K562 (cell line): ENCODE results near the gene ADGRG1. TPM values are rescaled to one million over a fixed set of nuclear protein-coding genes. Genes with fewer than 3 reads are reported as not detected.

Experiments
- ARID1B ChIP-seq: fragments of 450-650 bp; IDR thresholded peaks from 2 replicates; pipeline ENCODE4 v1.6.1; 2016; ENCODE audit warnings: antibody characterized with exemption, mild to moderate bottlenecking, inconsistent platforms
- BDP1 ChIP-seq: IDR thresholded peaks from 3 replicates; pipeline ENCODE4 v1.6.1; 2011; ENCODE audit not compliant: insufficient read length, insufficient read depth
- CC2D1A ChIP-seq: fragments of 450-650 bp; IDR thresholded peaks from 2 replicates; pipeline ENCODE4 v1.6.1; 2017; ENCODE audit warnings: mild to moderate bottlenecking
- FOXA1 ChIP-seq: fragments of 450-650 bp; IDR thresholded peaks from 2 replicates; pipeline ENCODE4 v1.6.1; 2016; ENCODE audit warnings: mild to moderate bottlenecking, borderline replicate concordance
- FOXM1 ChIP-seq, 2 experiments: fragments of 450-650 bp in 1 of 2; sonication (generic) in 1 of 2; formaldehyde crosslinking in 1 of 2; IDR thresholded peaks; 2 replicates each; pipeline versions ENCODE4 v1.6.1 to v1.9.0; 2017 to 2022; ENCODE audit warnings: low read depth in 2 of 2, mild to moderate bottlenecking in 2 of 2, missing genetic modification reagents in 1 of 2, moderate library complexity in 1 of 2
- HDAC2 ChIP-seq: fragments of 450-650 bp; IDR thresholded peaks from 2 replicates; pipeline ENCODE4 v1.6.1; 2016; ENCODE audit warnings: mild to moderate bottlenecking
- HNRNPL ChIP-seq: fragments of 200-400 bp; formaldehyde crosslinking; IDR thresholded peaks from 2 replicates; pipeline ENCODE4 v1.6.1; 2017; ENCODE audit warnings: low read depth, mild to moderate bottlenecking, low read length
- HOXB6 ChIP-seq: fragments of 250-450 bp; sonication (Bioruptor Pico); IDR thresholded peaks from 2 replicates; pipeline ENCODE4 v1.5.1; 2022; ENCODE audit warnings: mild to moderate bottlenecking, borderline replicate concordance
- HSF4 ChIP-seq: fragments of 250-450 bp; sonication (Bioruptor Pico); IDR thresholded peaks from 2 replicates; pipeline ENCODE4 v2.1.2; 2022; ENCODE audit warnings: mild to moderate bottlenecking, moderate library complexity, borderline replicate concordance
- KLF16 ChIP-seq: IDR thresholded peaks from 2 replicates; pipeline ENCODE4 v1.6.1; 2016; ENCODE audit warnings: antibody characterized with exemption
- PHB ChIP-seq: fragments of 250-450 bp; sonication (Bioruptor Pico); IDR thresholded peaks from 2 replicates; pipeline ENCODE4 v1.5.0; 2021
- SOX6 ChIP-seq: fragments of 450-650 bp; IDR thresholded peaks from 2 replicates; pipeline ENCODE4 v1.6.1; 2014; ENCODE audit warnings: mild to moderate bottlenecking
- SRSF7 ChIP-seq: fragments of 200-400 bp; formaldehyde crosslinking; optimal IDR thresholded peaks from 2 replicates; pipeline ENCODE3; 2017; ENCODE audit warnings: mild to moderate bottlenecking, low read depth, low read length
- TAF9B ChIP-seq: fragments of 450-650 bp; IDR thresholded peaks from 2 replicates; pipeline ENCODE4 v1.6.1; 2018; ENCODE audit warnings: mild to moderate bottlenecking; ENCODE audit not compliant: partially characterized antibody
- ZC3H8 ChIP-seq: fragments of 450-650 bp; IDR thresholded peaks from 2 replicates; pipeline ENCODE4 v1.6.1; 2017
- ZFP36 ChIP-seq: fragments of 150-350 bp; IDR thresholded peaks from 2 replicates; pipeline ENCODE4 v1.6.1; 2018; ENCODE audit warnings: low read length, low read depth; ENCODE audit not compliant: partially characterized antibody
- ZNF311 ChIP-seq: fragments of 250-450 bp; sonication (Bioruptor Pico); IDR thresholded peaks from 2 replicates; pipeline ENCODE4 v1.4.0; 2020; ENCODE audit warnings: mild to moderate bottlenecking, moderate library complexity
- ZNF507 ChIP-seq: conservative IDR thresholded peaks from 2 replicates; pipeline ENCODE4 v1.6.1; 2017; ENCODE audit warnings: missing genetic modification characterization, missing compliant biosample characterization
- ZNF75A ChIP-seq: fragments of 450-650 bp; formaldehyde crosslinking; IDR thresholded peaks from 2 replicates; pipeline ENCODE4 v1.4.0; 2020; ENCODE audit warnings: mild to moderate bottlenecking
- ZNF77 ChIP-seq: fragments of 250-450 bp; sonication (Bioruptor Pico); IDR thresholded peaks from 2 replicates; pipeline ENCODE4 v1.5.0; 2020
- polyA plus RNA-seq, 8 experiments: library from polyadenylated mRNA; depleted of rRNA in 4 of 8; stranded (reverse) in 5 of 8; unstranded in 3 of 8; fragments of >200 nt; fragmentation: Nextera tagmentation in 2 of 8; fragmentation: Illumina TruSeq in 1 of 8; extraction: Ambion mirVana in 2 of 8; extraction: Trizol in 1 of 8; gene quantifications; 2 replicates each; pipeline versions ENCODE4 v1.2.1 to v1.2.3, GENCODE V29; 2011 to 2014; ENCODE audit warnings: inconsistent platforms in 1 of 8, missing spikeins in 1 of 8
- total RNA-seq, 7 experiments: library from RNA; depleted of rRNA in 6 of 7; stranded (reverse); fragments of >200 nt in 6 of 7; fragmentation: Illumina TruSeq in 2 of 7; extraction: Trizol in 2 of 7; gene quantifications; 2 replicates each; pipeline versions ENCODE4 v1.2.1 to v1.2.3, GENCODE V29; 2011 to 2021; ENCODE audit warnings: low replicate concordance in 1 of 7
- TF ChIP-seq, protein P1 (sequence below): fragments of 200-400 bp; formaldehyde crosslinking; IDR thresholded peaks from 2 replicates; pipeline ENCODE4 v1.6.1; 2017; ENCODE audit warnings: mild to moderate bottlenecking, low read depth, low read length, moderate library complexity
- TF ChIP-seq, protein P2 (sequence below): fragments of 450-650 bp; IDR thresholded peaks from 2 replicates; pipeline ENCODE4 v1.6.1; 2016; ENCODE audit warnings: missing biosample characterization, missing genetic modification characterization
- TF ChIP-seq, protein P3 (sequence below), 3 experiments: IDR thresholded peaks in 2 of 3; conservative IDR thresholded peaks in 1 of 3; 2 replicates each; pipeline ENCODE4 v1.5.1; 2011 to 2012; ENCODE audit warnings: low read length in 3 of 3, mild to moderate bottlenecking in 3 of 3, control low read depth in 2 of 3, improper control_type of control experiment in 1 of 3, inconsistent platforms in 1 of 3, low read depth in 1 of 3, mixed read lengths in 1 of 3, moderate library complexity in 1 of 3; ENCODE audit not compliant: insufficient read depth in 2 of 3
- TF ChIP-seq, protein P4 (sequence below): IDR thresholded peaks from 2 replicates; pipeline ENCODE4 v1.6.1; 2012; ENCODE audit warnings: low read depth, low read length, improper control_type of control experiment, borderline replicate concordance

The ADGRG1 gene
- total and polyA plus RNA-seq, 9 of the 15 experiments (the other 6 are each of a cell fraction or from before 2014, with no cell fraction given): 0.04 to 0.31 (median 0.16) TPM; not detected in 6

DNA sequence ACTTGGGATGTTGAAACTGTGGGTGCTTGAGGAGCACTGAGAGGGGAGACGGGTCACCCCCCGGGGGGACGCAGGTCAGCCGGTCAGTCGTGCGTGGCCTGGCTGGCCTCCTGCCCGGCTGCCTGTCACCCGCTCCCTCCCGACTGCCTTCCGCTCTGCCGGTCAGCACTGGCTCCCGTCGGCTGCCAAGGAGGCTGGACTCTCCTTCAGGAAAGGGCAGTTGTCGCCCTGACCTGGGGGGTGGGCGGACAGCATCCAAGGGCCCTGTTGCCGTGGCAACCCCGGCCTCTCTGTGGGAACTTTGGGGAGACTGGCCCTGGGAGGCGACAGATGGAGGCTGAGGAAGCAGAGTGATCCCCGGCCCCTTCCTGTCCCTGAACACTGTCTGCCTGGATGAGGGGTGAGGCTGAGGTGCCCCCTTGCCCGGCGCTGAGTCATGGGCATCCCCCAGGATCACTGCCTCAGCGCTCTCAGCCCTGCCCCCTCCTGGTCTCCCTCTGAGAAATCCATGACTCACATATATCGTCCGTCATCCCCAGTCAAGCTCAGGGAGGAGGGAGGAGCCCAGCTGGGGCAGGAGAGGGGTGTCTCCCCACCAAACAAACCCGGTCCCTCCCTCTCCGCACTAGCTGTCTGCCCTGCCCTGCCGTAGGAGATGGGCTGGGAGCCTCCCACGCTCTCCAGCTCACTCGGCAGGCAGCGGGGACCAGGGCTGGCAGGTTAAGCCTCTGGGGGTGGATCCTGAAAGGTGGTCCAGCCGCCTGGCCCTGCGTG, at the start of gene ADGRG1 (continued):
- no peak for TF ChIP-seq FOXM1 (IDR thresholded peaks at IDR 0.05; ENCODE audit: low read depth)
- no peak for TF ChIP-seq FOXM1 (CRISPR knock-in tag; IDR thresholded peaks at IDR 0.05; ENCODE audit: low read depth)
- no peak for TF ChIP-seq TAF9B
- TF ChIP-seq ZNF311: no peak
- TF ChIP-seq, protein P1, sequence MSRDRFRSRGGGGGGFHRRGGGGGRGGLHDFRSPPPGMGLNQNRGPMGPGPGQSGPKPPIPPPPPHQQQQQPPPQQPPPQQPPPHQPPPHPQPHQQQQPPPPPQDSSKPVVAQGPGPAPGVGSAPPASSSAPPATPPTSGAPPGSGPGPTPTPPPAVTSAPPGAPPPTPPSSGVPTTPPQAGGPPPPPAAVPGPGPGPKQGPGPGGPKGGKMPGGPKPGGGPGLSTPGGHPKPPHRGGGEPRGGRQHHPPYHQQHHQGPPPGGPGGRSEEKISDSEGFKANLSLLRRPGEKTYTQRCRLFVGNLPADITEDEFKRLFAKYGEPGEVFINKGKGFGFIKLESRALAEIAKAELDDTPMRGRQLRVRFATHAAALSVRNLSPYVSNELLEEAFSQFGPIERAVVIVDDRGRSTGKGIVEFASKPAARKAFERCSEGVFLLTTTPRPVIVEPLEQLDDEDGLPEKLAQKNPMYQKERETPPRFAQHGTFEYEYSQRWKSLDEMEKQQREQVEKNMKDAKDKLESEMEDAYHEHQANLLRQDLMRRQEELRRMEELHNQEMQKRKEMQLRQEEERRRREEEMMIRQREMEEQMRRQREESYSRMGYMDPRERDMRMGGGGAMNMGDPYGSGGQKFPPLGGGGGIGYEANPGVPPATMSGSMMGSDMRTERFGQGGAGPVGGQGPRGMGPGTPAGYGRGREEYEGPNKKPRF: no peak
- no peak for TF ChIP-seq BDP1
- TF ChIP-seq FOXA1: no peak
- no peak for TF ChIP-seq HOXB6
- TF ChIP-seq SRSF7: no peak
- TF ChIP-seq PHB (CRISPR knock-in tag): no peak
- TF ChIP-seq ZNF507: no peak
- TF ChIP-seq ZC3H8: no peak
- no peak for TF ChIP-seq ZNF77 (CRISPR knock-in tag)
- TF ChIP-seq, protein P2, sequence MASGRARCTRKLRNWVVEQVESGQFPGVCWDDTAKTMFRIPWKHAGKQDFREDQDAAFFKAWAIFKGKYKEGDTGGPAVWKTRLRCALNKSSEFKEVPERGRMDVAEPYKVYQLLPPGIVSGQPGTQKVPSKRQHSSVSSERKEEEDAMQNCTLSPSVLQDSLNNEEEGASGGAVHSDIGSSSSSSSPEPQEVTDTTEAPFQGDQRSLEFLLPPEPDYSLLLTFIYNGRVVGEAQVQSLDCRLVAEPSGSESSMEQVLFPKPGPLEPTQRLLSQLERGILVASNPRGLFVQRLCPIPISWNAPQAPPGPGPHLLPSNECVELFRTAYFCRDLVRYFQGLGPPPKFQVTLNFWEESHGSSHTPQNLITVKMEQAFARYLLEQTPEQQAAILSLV: no peak
- 0 out of 2 replicates have a peak, but pooled peaks have one; percentile 9 for TF ChIP-seq SOX6
- TF ChIP-seq, protein P3, sequence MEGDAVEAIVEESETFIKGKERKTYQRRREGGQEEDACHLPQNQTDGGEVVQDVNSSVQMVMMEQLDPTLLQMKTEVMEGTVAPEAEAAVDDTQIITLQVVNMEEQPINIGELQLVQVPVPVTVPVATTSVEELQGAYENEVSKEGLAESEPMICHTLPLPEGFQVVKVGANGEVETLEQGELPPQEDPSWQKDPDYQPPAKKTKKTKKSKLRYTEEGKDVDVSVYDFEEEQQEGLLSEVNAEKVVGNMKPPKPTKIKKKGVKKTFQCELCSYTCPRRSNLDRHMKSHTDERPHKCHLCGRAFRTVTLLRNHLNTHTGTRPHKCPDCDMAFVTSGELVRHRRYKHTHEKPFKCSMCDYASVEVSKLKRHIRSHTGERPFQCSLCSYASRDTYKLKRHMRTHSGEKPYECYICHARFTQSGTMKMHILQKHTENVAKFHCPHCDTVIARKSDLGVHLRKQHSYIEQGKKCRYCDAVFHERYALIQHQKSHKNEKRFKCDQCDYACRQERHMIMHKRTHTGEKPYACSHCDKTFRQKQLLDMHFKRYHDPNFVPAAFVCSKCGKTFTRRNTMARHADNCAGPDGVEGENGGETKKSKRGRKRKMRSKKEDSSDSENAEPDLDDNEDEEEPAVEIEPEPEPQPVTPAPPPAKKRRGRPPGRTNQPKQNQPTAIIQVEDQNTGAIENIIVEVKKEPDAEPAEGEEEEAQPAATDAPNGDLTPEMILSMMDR (IDR thresholded peaks at IDR 0.05 in 2 of 3, conservative IDR thresholded peaks at IDR 0.05 in 1 of 3; ENCODE audit: insufficient read depth in 2 of 3, low read depth in 1 of 3, low read length in 3 of 3): peak; percentile 31 to 45 (median 44); a peak in 4 of 6 replicates
- no peak for TF ChIP-seq ZFP36
- no peak; the same call in 1 of the 2 replicates for TF ChIP-seq ARID1B
- no peak for TF ChIP-seq HNRNPL
- no peak for TF ChIP-seq CC2D1A
- TF ChIP-seq KLF16: peak; percentile 36; the same call in 1 of the 2 replicates
- no peak for TF ChIP-seq ZNF75A (CRISPR knock-in tag)
- no peak for TF ChIP-seq HDAC2
- TF ChIP-seq, protein P4, sequence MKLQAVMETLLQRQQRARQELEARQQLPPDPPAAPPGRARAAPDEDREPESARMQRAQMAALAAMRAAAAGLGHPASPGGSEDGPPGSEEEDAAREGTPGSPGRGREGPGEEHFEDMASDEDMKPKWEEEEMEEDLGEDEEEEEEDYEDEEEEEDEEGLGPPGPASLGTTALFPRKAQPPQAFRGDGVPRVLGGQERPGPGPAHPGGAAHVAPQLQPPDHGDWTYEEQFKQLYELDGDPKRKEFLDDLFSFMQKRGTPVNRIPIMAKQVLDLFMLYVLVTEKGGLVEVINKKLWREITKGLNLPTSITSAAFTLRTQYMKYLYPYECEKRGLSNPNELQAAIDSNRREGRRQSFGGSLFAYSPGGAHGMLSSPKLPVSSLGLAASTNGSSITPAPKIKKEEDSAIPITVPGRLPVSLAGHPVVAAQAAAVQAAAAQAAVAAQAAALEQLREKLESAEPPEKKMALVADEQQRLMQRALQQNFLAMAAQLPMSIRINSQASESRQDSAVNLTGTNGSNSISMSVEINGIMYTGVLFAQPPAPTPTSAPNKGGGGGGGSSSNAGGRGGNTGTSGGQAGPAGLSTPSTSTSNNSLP: no peak
- no peak for TF ChIP-seq HSF4 (CRISPR knock-in tag)
